WTC11 (cell line): ENCODE measurements around the gene EHMT1. TPM values are rescaled to one million over a fixed set of nuclear protein-coding genes. Genes with fewer than 3 reads are reported as not detected.

Source experiments
- ATAC-seq: fragments of 200-7000 bp; cut with Tn5 transposase; 2 replicates; pipeline ENCODE4 v1.10.0; 2021; ENCODE audit warnings: mild to moderate bottlenecking, moderate library complexity
- CTCF ChIA-PET: fragments of 300-600 bp; sonication (Branson Sonifier 250); formaldehyde crosslinking; loops from one replicate; lab custom pipeline; 2021; ENCODE audit warnings: antibody characterized with exemption; lab: Charles Lee
- POLR2A ChIA-PET: fragments of 350-600 bp; sonication (Branson Sonifier 250); formaldehyde crosslinking; loops from one replicate; lab custom pipeline; 2021; ENCODE audit warnings: antibody characterized with exemption; lab: Charles Lee
- DNase-seq: peaks from one replicate; pipeline ENCODE4 v3.0.0; 2021; ENCODE audit warnings: low spot score
- H3K27ac Mint-ChIP-seq: 2 replicates; pipeline ENCODE4 v1.8.0; 2021; ENCODE audit warnings: mixed read lengths
- H3K27me3 Mint-ChIP-seq: 2 replicates; pipeline ENCODE4 v1.8.0; 2021; ENCODE audit warnings: low read depth, mild to moderate bottlenecking, moderate library complexity, mixed read lengths
- H3K36me3 Mint-ChIP-seq: 2 replicates; pipeline ENCODE4 v1.8.0; 2021; ENCODE audit warnings: mixed read lengths
- H3K4me1 Mint-ChIP-seq: 2 replicates; pipeline ENCODE4 v1.8.0; 2022; ENCODE audit warnings: mixed read lengths
- H3K4me3 Mint-ChIP-seq: 2 replicates; pipeline ENCODE4 v1.8.0; 2021; ENCODE audit warnings: mild to moderate bottlenecking, moderate library complexity, mixed read lengths
- H3K9me3 Mint-ChIP-seq: 2 replicates; pipeline ENCODE4 v1.8.0; 2021; ENCODE audit warnings: mixed read lengths
- CREM ChIP-seq: sonication (generic); formaldehyde crosslinking; IDR thresholded peaks from 2 replicates; pipeline ENCODE4 v1.8.1; 2022; ENCODE audit warnings: mild to moderate bottlenecking, missing genetic modification reagents, moderate library complexity
- GABPB1 ChIP-seq: sonication (generic); formaldehyde crosslinking; IDR thresholded peaks from 2 replicates; pipeline ENCODE4 v1.8.1; 2023; ENCODE audit warnings: mild to moderate bottlenecking, missing genetic modification reagents
- MXD4 ChIP-seq: fragments of 250-450 bp; sonication (Bioruptor Pico); IDR thresholded peaks from 2 replicates; pipeline ENCODE4 v1.8.0; 2021; ENCODE audit warnings: mild to moderate bottlenecking, moderate library complexity, borderline replicate concordance
- MYBL2 ChIP-seq: sonication (generic); formaldehyde crosslinking; IDR thresholded peaks from 2 replicates; pipeline ENCODE4 v1.8.1; 2023; ENCODE audit warnings: mild to moderate bottlenecking, moderate library complexity, missing genetic modification reagents
- NFE2L1 ChIP-seq: sonication (generic); formaldehyde crosslinking; IDR thresholded peaks from 2 replicates; pipeline ENCODE4 v1.8.1; 2023; ENCODE audit warnings: missing genetic modification reagents
- NFYB ChIP-seq: sonication (generic); formaldehyde crosslinking; conservative IDR thresholded peaks from 2 replicates; pipeline ENCODE4 v1.8.0; 2022; ENCODE audit warnings: low read depth, missing genetic modification reagents
- NR1H2 ChIP-seq: sonication (generic); formaldehyde crosslinking; IDR thresholded peaks from 2 replicates; pipeline ENCODE4 v1.9.0; 2021; ENCODE audit warnings: mild to moderate bottlenecking, moderate library complexity, missing genetic modification reagents
- SMAD4 ChIP-seq: sonication (generic); formaldehyde crosslinking; IDR thresholded peaks from 2 replicates; pipeline ENCODE4 v1.8.0; 2022; ENCODE audit warnings: mild to moderate bottlenecking, missing genetic modification reagents
- TCF7 ChIP-seq: sonication (generic); formaldehyde crosslinking; IDR thresholded peaks from 2 replicates; pipeline ENCODE4 v1.8.0; 2022; ENCODE audit warnings: mild to moderate bottlenecking, low read depth, missing genetic modification reagents, moderate library complexity
- ZNF219 ChIP-seq: sonication (generic); formaldehyde crosslinking; IDR thresholded peaks from 2 replicates; pipeline ENCODE4 v1.8.0; 2023; ENCODE audit warnings: missing genetic modification reagents, mild to moderate bottlenecking, borderline replicate concordance
- total RNA-seq: library from RNA; stranded (reverse); gene quantifications from 3 replicates; pipeline ENCODE4 v1.2.3, GENCODE V29; 2021
- TF ChIP-seq, protein P1 (sequence below): sonication (generic); formaldehyde crosslinking; IDR thresholded peaks from 2 replicates; pipeline ENCODE4 v1.8.1; 2022; ENCODE audit warnings: low read depth, mild to moderate bottlenecking, moderate library complexity, missing genetic modification reagents, borderline replicate concordance
- TF ChIP-seq, protein P2 (sequence below): sonication (generic); formaldehyde crosslinking; IDR thresholded peaks from 2 replicates; pipeline ENCODE4 v1.8.1; 2023; ENCODE audit warnings: mild to moderate bottlenecking, missing genetic modification reagents, borderline replicate concordance
- TF ChIP-seq, protein P3 (sequence below): sonication (generic); formaldehyde crosslinking; IDR thresholded peaks from 2 replicates; pipeline ENCODE4 v1.8.0; 2022; ENCODE audit warnings: mild to moderate bottlenecking, missing genetic modification reagents
- TF ChIP-seq, protein P4 (sequence below): sonication (generic); formaldehyde crosslinking; conservative IDR thresholded peaks from 2 replicates; pipeline ENCODE4 v1.8.1; 2023; ENCODE audit warnings: mild to moderate bottlenecking, low read depth, missing genetic modification reagents, moderate library complexity
- TF ChIP-seq, protein P5 (sequence below): fragments of 250-450 bp; sonication (Bioruptor Pico); IDR thresholded peaks from 2 replicates; pipeline ENCODE4 v1.9.0; 2021; ENCODE audit warnings: mild to moderate bottlenecking

EHMT1 gene
- total RNA-seq, 1 experiment from 2014 or later, result 170 TPM

DNA sequence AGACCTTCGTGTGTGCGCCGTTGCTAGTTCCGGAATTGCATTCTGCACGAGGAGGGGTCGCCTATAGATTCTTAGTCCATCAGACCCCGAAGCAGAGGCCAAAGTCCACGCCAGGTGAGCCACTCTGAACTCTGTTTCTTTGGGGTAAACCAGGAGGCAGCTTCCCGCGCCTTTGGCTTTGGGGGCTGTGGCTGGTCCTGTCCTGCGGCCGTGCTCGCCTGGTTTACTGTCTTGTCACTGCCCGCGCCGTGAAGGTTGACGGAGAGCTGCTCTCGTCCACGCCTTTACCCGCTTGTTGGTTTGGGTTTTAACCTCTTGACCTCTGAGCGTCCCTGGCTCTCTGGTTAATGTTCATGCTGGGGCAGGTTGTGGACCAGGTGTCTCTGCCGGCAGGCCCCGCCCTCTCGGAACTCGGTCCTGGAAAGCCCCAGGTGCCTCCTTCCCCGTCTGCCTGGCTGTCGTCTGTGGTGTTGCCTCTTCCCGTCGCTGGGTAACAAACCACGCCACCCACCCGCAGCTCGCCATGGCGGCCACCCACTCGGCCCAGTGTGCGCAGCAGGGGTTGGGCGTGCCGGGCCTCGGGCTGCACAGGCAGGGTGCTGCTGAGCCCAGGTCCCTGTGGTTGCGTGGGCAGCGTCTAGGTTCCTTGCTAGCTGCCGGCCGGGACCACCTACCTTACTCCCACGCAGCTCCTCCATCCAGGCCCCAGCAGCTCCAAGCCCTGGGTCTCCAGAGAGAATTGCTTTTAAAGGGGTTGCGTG, 214.2 kb downstream of the EHMT1 start:
- H3K4me3 Mint-ChIP-seq, result no peak overlapping the region
- H3K36me3 Mint-ChIP-seq, result peaks cover 35% of the 10 kb centered on the region
- no peak overlapping the region for H3K27ac Mint-ChIP-seq
- POLR2A ChIA-PET, result no interaction called here
- no peaks in the 10 kb centered on the region for H3K27me3 Mint-ChIP-seq
- H3K4me1 Mint-ChIP-seq, result no peaks in the 10 kb centered on the region
- no peak for TF ChIP-seq GABPB1 (CRISPR knock-in tag)
- DNase-seq (no peak), ATAC-seq (no peak)
- CTCF ChIA-PET, result no interaction called here
- peaks cover 5% of the 10 kb centered on the region for H3K9me3 Mint-ChIP-seq

DNA sequence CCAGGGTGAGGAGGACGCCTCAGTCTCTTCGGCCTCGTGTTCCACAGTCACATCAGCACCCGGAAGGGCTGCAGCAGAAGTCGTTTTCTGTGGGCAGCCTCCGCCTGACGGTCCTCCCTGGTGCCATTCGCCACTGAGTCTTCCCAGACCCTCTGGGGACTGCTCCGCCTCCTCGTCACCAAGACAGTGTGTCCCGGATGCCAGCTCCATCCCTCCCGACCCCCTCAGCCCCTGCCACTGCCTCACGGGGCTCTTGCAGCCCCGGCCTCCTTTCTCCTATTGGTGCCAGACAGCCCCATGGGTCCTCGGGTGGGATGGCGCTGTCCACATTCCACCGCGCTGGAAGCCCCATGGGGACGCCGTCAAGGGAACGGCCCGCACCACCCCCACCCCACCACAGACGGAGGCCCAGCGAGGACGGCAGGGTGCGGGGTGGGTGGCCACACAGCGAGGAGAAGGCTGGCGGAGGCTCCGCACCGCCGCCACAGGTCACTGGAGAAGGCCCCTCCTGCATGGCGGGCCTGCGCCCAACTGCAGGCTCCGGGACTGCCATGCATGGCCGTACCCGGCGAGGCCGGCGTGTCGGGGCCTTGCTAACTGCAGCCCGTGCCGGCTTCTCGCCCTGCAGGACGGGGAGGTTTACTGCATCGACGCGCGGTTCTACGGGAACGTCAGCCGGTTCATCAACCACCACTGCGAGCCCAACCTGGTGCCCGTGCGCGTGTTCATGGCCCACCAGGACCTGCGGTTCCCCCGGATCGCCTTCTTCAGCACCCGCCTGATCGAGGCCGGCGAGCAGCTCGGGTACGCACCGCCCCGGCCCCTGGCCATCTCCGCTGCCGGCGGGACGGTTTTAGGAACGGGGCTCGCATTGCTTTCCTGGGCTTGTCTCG, 215.2 kb downstream of the EHMT1 start:
- no peak overlapping the region for H3K4me3 Mint-ChIP-seq
- H3K4me1 Mint-ChIP-seq, result no peaks in the 10 kb centered on the region
- ATAC-seq (no peak; the same call in 1 of the 2 replicates), DNase-seq (no peak)
- H3K9me3 Mint-ChIP-seq, result peaks cover 5% of the 10 kb centered on the region
- ChIA-PET POLR2A (no interaction called here), CTCF (no interaction called here)
- H3K36me3 Mint-ChIP-seq, result peaks cover 35% of the 10 kb centered on the region
- no peaks in the 10 kb centered on the region for H3K27me3 Mint-ChIP-seq
- no peak overlapping the region for H3K27ac Mint-ChIP-seq
- TF ChIP-seq NFYB (no peak), ZNF219 (no peak), CREM (no peak), NR1H2 (CRISPR knock-in tag) (no peak), SMAD4 (CRISPR knock-in tag) (no peak), TCF7 (CRISPR knock-in tag) (no peak), NFE2L1 (CRISPR knock-in tag) (no peak), MXD4 (CRISPR knock-in tag) (no peak), MYBL2 (CRISPR knock-in tag) (no peak)
- TF ChIP-seq, protein P1, sequence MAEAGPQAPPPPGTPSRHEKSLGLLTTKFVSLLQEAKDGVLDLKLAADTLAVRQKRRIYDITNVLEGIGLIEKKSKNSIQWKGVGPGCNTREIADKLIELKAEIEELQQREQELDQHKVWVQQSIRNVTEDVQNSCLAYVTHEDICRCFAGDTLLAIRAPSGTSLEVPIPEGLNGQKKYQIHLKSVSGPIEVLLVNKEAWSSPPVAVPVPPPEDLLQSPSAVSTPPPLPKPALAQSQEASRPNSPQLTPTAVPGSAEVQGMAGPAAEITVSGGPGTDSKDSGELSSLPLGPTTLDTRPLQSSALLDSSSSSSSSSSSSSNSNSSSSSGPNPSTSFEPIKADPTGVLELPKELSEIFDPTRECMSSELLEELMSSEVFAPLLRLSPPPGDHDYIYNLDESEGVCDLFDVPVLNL (CRISPR knock-in tag), result no peak
- TF ChIP-seq, protein P2, sequence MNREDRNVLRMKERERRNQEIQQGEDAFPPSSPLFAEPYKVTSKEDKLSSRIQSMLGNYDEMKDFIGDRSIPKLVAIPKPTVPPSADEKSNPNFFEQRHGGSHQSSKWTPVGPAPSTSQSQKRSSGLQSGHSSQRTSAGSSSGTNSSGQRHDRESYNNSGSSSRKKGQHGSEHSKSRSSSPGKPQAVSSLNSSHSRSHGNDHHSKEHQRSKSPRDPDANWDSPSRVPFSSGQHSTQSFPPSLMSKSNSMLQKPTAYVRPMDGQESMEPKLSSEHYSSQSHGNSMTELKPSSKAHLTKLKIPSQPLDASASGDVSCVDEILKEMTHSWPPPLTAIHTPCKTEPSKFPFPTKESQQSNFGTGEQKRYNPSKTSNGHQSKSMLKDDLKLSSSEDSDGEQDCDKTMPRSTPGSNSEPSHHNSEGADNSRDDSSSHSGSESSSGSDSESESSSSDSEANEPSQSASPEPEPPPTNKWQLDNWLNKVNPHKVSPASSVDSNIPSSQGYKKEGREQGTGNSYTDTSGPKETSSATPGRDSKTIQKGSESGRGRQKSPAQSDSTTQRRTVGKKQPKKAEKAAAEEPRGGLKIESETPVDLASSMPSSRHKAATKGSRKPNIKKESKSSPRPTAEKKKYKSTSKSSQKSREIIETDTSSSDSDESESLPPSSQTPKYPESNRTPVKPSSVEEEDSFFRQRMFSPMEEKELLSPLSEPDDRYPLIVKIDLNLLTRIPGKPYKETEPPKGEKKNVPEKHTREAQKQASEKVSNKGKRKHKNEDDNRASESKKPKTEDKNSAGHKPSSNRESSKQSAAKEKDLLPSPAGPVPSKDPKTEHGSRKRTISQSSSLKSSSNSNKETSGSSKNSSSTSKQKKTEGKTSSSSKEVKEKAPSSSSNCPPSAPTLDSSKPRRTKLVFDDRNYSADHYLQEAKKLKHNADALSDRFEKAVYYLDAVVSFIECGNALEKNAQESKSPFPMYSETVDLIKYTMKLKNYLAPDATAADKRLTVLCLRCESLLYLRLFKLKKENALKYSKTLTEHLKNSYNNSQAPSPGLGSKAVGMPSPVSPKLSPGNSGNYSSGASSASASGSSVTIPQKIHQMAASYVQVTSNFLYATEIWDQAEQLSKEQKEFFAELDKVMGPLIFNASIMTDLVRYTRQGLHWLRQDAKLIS (CRISPR knock-in tag), result no peak
- TF ChIP-seq, protein P3, sequence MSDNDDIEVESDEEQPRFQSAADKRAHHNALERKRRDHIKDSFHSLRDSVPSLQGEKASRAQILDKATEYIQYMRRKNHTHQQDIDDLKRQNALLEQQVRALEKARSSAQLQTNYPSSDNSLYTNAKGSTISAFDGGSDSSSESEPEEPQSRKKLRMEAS (CRISPR knock-in tag), result no peak
- TF ChIP-seq, protein P4, sequence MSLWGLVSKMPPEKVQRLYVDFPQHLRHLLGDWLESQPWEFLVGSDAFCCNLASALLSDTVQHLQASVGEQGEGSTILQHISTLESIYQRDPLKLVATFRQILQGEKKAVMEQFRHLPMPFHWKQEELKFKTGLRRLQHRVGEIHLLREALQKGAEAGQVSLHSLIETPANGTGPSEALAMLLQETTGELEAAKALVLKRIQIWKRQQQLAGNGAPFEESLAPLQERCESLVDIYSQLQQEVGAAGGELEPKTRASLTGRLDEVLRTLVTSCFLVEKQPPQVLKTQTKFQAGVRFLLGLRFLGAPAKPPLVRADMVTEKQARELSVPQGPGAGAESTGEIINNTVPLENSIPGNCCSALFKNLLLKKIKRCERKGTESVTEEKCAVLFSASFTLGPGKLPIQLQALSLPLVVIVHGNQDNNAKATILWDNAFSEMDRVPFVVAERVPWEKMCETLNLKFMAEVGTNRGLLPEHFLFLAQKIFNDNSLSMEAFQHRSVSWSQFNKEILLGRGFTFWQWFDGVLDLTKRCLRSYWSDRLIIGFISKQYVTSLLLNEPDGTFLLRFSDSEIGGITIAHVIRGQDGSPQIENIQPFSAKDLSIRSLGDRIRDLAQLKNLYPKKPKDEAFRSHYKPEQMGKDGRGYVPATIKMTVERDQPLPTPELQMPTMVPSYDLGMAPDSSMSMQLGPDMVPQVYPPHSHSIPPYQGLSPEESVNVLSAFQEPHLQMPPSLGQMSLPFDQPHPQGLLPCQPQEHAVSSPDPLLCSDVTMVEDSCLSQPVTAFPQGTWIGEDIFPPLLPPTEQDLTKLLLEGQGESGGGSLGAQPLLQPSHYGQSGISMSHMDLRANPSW (CRISPR knock-in tag), result no peak
- TF ChIP-seq, protein P5, sequence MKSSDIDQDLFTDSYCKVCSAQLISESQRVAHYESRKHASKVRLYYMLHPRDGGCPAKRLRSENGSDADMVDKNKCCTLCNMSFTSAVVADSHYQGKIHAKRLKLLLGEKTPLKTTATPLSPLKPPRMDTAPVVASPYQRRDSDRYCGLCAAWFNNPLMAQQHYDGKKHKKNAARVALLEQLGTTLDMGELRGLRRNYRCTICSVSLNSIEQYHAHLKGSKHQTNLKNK, result no peak
